Measurements from ENCODE around the gene ZNF827.

Gene ZNF827

DNA sequence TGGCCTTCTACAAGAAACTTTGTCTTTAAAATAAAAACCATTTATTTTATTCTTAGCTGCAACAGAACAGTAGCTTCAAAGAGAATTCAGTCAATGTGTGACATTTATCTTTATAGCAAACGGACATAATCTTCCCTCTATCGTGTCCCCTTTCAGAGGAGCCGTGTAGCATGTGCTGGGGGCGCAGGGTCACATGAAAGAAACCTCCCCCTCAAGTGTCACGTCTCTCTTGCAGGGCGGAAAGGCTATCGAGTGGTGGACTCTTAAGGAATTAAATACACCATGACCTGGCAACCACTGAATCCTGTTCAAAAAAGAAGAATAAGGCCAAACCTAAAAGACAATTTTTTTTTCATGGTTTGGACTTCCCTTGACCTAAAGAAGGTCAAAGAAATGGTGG, 40.2 kb downstream of the ZNF827 start:
- TF ChIP-seq, protein P1, sequence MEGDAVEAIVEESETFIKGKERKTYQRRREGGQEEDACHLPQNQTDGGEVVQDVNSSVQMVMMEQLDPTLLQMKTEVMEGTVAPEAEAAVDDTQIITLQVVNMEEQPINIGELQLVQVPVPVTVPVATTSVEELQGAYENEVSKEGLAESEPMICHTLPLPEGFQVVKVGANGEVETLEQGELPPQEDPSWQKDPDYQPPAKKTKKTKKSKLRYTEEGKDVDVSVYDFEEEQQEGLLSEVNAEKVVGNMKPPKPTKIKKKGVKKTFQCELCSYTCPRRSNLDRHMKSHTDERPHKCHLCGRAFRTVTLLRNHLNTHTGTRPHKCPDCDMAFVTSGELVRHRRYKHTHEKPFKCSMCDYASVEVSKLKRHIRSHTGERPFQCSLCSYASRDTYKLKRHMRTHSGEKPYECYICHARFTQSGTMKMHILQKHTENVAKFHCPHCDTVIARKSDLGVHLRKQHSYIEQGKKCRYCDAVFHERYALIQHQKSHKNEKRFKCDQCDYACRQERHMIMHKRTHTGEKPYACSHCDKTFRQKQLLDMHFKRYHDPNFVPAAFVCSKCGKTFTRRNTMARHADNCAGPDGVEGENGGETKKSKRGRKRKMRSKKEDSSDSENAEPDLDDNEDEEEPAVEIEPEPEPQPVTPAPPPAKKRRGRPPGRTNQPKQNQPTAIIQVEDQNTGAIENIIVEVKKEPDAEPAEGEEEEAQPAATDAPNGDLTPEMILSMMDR (conservative IDR thresholded peaks at IDR 0.05; ENCODE audit: low read length) = no peak
- TF ChIP-seq EZH2phosphoT487 (IDR thresholded peaks at IDR 0.05; ENCODE audit: borderline replicate concordance) = no peak
- Histone ChIP-seq H3K4me1 (ENCODE audit: insufficient read depth, low read length, poor library complexity, severe bottlenecking) (peaks cover 27% of the 10 kb centered on the region), H4K20me1 (ENCODE audit: insufficient read depth, low read length, poor library complexity, severe bottlenecking) (peaks cover 30% of the 10 kb centered on the region), H3K36me3 (ENCODE audit: insufficient read depth, low read length) (peaks cover 48% of the 10 kb centered on the region), H3K27me3 (ENCODE audit: insufficient read depth, low read length, poor library complexity, severe bottlenecking) (no peaks in the 10 kb centered on the region), H3K9me2 (replicated peaks; ENCODE audit: low read depth, low read length) (no peaks in the 10 kb centered on the region), H3K4me3 (ENCODE audit: low read length, poor library complexity, severe bottlenecking) (no peak overlapping the region), H3K79me2 (ENCODE audit: insufficient read depth, low read length) (peaks cover 96% of the 10 kb centered on the region), H3K9me3 (ENCODE audit: insufficient read depth, low read depth, low read length) (no peaks in the 10 kb centered on the region), H3F3A (ENCODE audit: low read depth) (no peaks in the 10 kb centered on the region), H3K4me2 (ENCODE audit: low read depth, low read length, poor library complexity, severe bottlenecking) (no peak overlapping the region), H3K9ac (ENCODE audit: low read depth, low read length, poor library complexity, severe bottlenecking) (no peak overlapping the region), H2AFZ (ENCODE audit: low read length) (no peak overlapping the region)

DNA sequence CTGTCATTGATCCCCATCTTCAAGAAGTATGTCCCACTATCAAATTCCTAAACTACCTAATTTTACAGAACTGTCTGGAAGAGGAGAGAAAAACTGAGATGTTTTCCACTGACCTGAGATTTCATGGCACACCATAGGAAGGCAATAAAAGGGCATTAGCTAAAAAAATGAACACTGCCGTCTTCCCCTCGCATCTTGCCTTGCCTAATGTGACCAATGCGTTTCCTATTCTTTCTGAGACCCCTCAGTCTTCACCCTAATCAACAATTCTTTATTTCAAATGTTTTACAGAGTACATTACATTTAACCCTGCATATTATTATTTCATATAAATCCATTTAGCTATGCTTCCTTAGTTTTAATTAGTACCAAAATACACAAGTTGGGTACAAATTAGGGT, 43.6 kb downstream of the ZNF827 start:
- H4K20me1 ChIP-seq (ENCODE audit: insufficient read depth, low read length, poor library complexity, severe bottlenecking) = peaks cover 25% of the 10 kb centered on the region
- peak overlapping the region; percentile 65 for H3K4me2 ChIP-seq (ENCODE audit: low read depth, low read length, poor library complexity, severe bottlenecking)
- peaks cover 91% of the 10 kb centered on the region for H3K79me2 ChIP-seq (ENCODE audit: insufficient read depth, low read length)
- H3K4me1 ChIP-seq (ENCODE audit: insufficient read depth, low read length, poor library complexity, severe bottlenecking) = peaks cover 27% of the 10 kb centered on the region
- no peak overlapping the region for H2AFZ ChIP-seq (ENCODE audit: low read length)
- H3K27me3 ChIP-seq (ENCODE audit: insufficient read depth, low read length, poor library complexity, severe bottlenecking) = no peaks in the 10 kb centered on the region
- no peaks in the 10 kb centered on the region for H3F3A ChIP-seq (ENCODE audit: low read depth)
- TF ChIP-seq, protein P1 (conservative IDR thresholded peaks at IDR 0.05; ENCODE audit: low read length) = no peak
- TF ChIP-seq EZH2phosphoT487 (IDR thresholded peaks at IDR 0.05; ENCODE audit: borderline replicate concordance) = no peak
- no peaks in the 10 kb centered on the region for H3K9me2 ChIP-seq (replicated peaks; ENCODE audit: low read depth, low read length)
- peak overlapping the region; percentile 12 for H3K4me3 ChIP-seq (ENCODE audit: low read length, poor library complexity, severe bottlenecking)
- no peaks in the 10 kb centered on the region for H3K9me3 ChIP-seq (ENCODE audit: insufficient read depth, low read depth, low read length)
- H3K36me3 ChIP-seq (ENCODE audit: insufficient read depth, low read length) = peaks cover 46% of the 10 kb centered on the region
- H3K9ac ChIP-seq (ENCODE audit: low read depth, low read length, poor library complexity, severe bottlenecking) = no peak overlapping the region

DNA sequence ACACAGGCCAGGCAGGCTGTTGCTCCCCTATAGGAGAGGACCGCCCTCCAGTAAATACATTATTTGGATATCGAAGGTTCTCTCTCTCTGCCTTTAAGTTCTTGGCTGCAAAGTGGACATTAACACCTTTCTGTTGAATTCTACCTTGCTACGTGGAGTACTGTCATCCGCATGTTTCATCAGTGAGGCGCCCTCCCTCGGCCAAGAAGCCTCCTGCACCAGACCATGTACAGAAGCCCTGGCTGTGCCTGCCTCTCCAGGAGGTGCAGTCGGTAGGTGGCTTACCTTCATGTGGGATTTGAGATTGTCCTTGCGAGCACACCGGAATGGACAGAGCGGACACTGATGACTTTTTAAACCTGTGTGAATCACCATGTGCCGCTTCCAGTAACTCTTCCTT, 46.7 kb downstream of the ZNF827 start:
- H3K9me3 ChIP-seq (ENCODE audit: insufficient read depth, low read depth, low read length) = no peaks in the 10 kb centered on the region
- peaks cover 27% of the 10 kb centered on the region for H3K4me1 ChIP-seq (ENCODE audit: insufficient read depth, low read length, poor library complexity, severe bottlenecking)
- peaks cover 18% of the 10 kb centered on the region for H4K20me1 ChIP-seq (ENCODE audit: insufficient read depth, low read length, poor library complexity, severe bottlenecking)
- peaks cover 52% of the 10 kb centered on the region for H3K36me3 ChIP-seq (ENCODE audit: insufficient read depth, low read length)
- TF ChIP-seq, protein P1 (conservative IDR thresholded peaks at IDR 0.05; ENCODE audit: low read length) = no peak
- no peak for TF ChIP-seq EZH2phosphoT487 (IDR thresholded peaks at IDR 0.05; ENCODE audit: borderline replicate concordance)
- peaks cover 73% of the 10 kb centered on the region for H3K79me2 ChIP-seq (ENCODE audit: insufficient read depth, low read length)
- H3K9ac ChIP-seq (ENCODE audit: low read depth, low read length, poor library complexity, severe bottlenecking) = no peak overlapping the region
- H3K27me3 ChIP-seq (ENCODE audit: insufficient read depth, low read length, poor library complexity, severe bottlenecking) = no peaks in the 10 kb centered on the region
- no peaks in the 10 kb centered on the region for H3F3A ChIP-seq (ENCODE audit: low read depth)
- no peak overlapping the region for H3K4me2 ChIP-seq (ENCODE audit: low read depth, low read length, poor library complexity, severe bottlenecking)
- no peak overlapping the region for H2AFZ ChIP-seq (ENCODE audit: low read length)
- no peaks in the 10 kb centered on the region for H3K9me2 ChIP-seq (replicated peaks; ENCODE audit: low read depth, low read length)
- H3K4me3 ChIP-seq (ENCODE audit: low read length, poor library complexity, severe bottlenecking) = no peak overlapping the region

Measured in Loucy (cell line).